ENCODE measurements around the gene DSCAML1.

Gene DSCAML1

DNA sequence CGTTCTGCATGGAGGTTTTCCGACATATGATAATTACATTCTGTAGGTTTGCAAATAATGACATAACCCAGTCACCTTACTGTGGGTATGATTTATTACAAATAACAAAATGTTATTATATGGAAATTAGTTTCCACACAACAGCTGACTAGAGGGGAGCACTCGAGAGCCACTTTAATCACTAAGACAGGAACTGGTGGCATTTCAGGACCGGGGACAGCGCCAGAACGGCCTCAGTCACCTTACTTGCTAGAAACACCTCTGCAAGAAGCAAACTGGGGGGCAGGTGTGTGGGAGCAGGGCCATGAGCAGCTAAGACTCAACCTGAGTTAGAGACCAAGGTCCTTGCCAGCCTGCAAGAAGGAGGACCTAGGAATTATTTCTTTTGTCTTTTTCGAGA is 199.9 kb downstream of the DSCAML1 start:
- no peak for ATAC-seq
- DNase-seq (ENCODE audit: low spot score in 2 of 2): peak in 1 of 2 donors; percentile 65
- no peak overlapping the region for H3K27ac Mint-ChIP-seq
- H3K36me3 Mint-ChIP-seq: no peaks in the 10 kb centered on the region
- H3K4me1 Mint-ChIP-seq: no peaks in the 10 kb centered on the region
- H3K9me3 Mint-ChIP-seq: peaks cover 3% of the 10 kb centered on the region
- no peak overlapping the region for H3K4me3 Mint-ChIP-seq

- H3K36me3 Mint-ChIP-seq: no peaks in the 10 kb centered on the region
- H3K4me3 Mint-ChIP-seq: no peak overlapping the region
- peaks cover 3% of the 10 kb centered on the region for H3K9me3 Mint-ChIP-seq
- DNase-seq (ENCODE audit: low spot score in 2 of 2) (no peak), ATAC-seq (no peak)
- no peaks in the 10 kb centered on the region for H3K4me1 Mint-ChIP-seq
- no peak overlapping the region for H3K27ac Mint-ChIP-seq
These were observed 201.6 kb downstream of the DSCAML1 start for GRCh38 chr11:117595440-117595839.

DNA sequence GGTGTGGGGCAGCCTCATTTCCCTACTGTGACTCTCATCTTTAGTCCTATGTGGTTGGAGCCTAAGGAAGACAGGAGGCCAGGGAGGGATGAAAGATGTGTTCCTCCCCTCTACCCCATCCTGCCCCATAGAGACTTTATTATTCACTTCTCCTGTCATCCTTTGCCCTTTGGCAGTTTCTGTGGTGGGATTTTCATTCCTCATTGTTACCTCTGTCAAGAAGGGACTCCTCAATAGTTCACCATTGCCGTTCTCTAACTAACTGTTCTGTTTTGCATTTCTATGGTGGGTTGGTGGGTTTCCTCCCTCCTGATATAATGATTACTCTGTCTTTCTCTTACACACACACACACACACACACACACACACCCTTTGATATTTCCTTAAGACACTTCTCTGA is 202.3 kb downstream of the DSCAML1 start:
- no peak overlapping the region for H3K27ac Mint-ChIP-seq
- H3K36me3 Mint-ChIP-seq: no peaks in the 10 kb centered on the region
- peaks cover 3% of the 10 kb centered on the region for H3K9me3 Mint-ChIP-seq
- ATAC-seq (no peak), DNase-seq (ENCODE audit: low spot score in 2 of 2) (no peak)
- no peaks in the 10 kb centered on the region for H3K4me1 Mint-ChIP-seq
- H3K4me3 Mint-ChIP-seq: no peak overlapping the region

DNA sequence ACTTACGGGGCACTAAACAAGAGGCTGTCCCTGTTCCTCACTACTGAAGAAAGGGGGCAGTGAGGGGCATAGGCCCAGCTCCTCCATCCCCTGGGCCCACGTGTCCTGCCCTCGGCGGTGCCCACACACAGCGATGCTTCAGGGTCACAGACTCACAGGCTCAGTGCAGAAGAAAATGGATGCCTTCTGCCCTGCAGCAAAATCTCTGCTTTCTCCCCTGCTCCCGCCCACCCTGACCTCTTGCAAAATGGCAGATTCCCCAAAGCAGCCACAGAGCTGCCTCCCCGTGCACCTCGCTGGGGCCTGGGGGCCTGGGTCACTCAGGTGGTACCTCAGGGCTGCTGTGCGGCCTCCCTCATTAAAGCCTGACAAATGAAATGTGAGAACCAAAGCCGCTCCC is 204.0 kb downstream of the DSCAML1 start:
- no peak overlapping the region for H3K4me3 Mint-ChIP-seq
- DNase-seq (ENCODE audit: low spot score in 2 of 2): no peak
- H3K36me3 Mint-ChIP-seq: no peaks in the 10 kb centered on the region
- H3K4me1 Mint-ChIP-seq: no peaks in the 10 kb centered on the region
- ATAC-seq: no peak
- peaks cover 3% of the 10 kb centered on the region for H3K9me3 Mint-ChIP-seq
- H3K27ac Mint-ChIP-seq: no peak overlapping the region

GRCh38 chr11:117591316-117592039 is 205.5 kb downstream of the DSCAML1 start:
- no peak for DNase-seq (ENCODE audit: low spot score in 2 of 2)
- Mint-ChIP-seq H3K27ac (no peak overlapping the region), H3K4me3 (no peak overlapping the region), H3K4me1 (no peaks in the 10 kb centered on the region), H3K36me3 (no peaks in the 10 kb centered on the region), H3K9me3 (no peaks in the 10 kb centered on the region)
- ATAC-seq: peak; percentile 5

GRCh38 chr11:117589063-117589462 is 208.0 kb downstream of the DSCAML1 start:
- H3K9me3 Mint-ChIP-seq: no peaks in the 10 kb centered on the region
- ATAC-seq (no peak), DNase-seq (ENCODE audit: low spot score in 2 of 2) (no peak)

DNA sequence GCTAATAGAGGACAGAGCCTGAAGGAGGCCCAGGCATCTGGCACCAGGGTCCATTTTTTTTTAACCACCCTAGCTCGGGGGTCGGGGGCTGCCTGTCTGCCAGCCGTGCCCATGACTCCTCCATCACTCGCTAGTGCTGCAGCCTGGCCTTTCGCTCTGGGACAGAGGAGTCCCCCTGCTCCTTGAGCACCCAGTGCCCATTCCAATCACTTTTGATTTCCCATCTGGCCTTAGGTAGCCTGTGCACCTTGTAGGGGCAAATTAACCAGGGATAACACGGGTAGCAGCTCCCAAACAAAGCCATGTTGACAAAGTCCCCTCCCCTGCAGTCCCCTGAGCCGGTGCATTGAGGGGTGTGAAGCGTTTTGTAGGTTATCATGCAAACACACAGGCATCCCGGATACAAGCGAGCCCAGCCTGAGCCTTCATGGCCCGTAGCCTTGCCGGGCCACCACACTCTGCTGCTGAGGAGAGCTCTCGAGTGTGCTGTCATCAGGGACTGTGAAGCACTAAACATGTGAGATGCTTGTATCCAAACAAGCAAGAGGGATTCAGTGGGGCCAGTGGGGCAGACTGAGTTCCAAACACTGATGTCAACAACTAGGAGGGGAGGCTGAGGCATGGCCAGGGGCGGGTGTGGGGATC is 208.7 kb downstream of the DSCAML1 start:
- no peak overlapping the region for H3K4me3 Mint-ChIP-seq
- H3K36me3 Mint-ChIP-seq: no peaks in the 10 kb centered on the region
- H3K9me3 Mint-ChIP-seq: no peaks in the 10 kb centered on the region
- H3K4me1 Mint-ChIP-seq: no peaks in the 10 kb centered on the region
- DNase-seq (ENCODE audit: low spot score in 2 of 2): no peak
- ATAC-seq: no peak
- no peak overlapping the region for H3K27ac Mint-ChIP-seq

More at GRCh38 chr11:117589063-117589462, 208.0 kb downstream of the DSCAML1 start:
- no peak overlapping the region for H3K4me3 Mint-ChIP-seq
- no peaks in the 10 kb centered on the region for H3K36me3 Mint-ChIP-seq
- H3K27ac Mint-ChIP-seq: no peak overlapping the region
- no peaks in the 10 kb centered on the region for H3K4me1 Mint-ChIP-seq

DNA sequence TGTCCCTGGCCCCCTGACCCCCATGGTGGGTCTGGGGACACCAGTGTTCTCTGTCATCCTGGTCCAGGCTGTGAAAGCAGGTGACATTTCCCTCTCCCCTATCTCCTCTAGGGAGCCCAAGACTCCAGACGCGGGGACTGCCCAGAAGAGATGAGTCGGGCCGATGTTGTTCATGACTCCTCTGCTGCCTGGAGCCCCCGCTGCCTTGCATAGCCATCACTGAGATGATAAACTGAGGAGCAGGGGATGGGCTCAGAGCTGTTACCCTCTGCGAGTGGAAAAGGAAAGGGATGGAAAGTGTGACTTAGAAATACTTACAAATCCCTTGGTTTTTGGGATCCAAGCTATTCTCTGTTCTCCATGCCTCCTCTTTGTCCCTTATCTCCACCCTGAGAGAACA is 209.6 kb downstream of the DSCAML1 start:
- ATAC-seq (no peak), DNase-seq (ENCODE audit: low spot score in 2 of 2) (no peak)
- Mint-ChIP-seq H3K4me1 (no peaks in the 10 kb centered on the region), H3K36me3 (no peaks in the 10 kb centered on the region), H3K9me3 (no peaks in the 10 kb centered on the region), H3K4me3 (no peak overlapping the region), H3K27ac (no peak overlapping the region)

GRCh38 chr11:117586392-117586791 is 210.6 kb downstream of the DSCAML1 start:
- DNase-seq (ENCODE audit: low spot score in 2 of 2): no peak
- Mint-ChIP-seq H3K27ac (no peak overlapping the region), H3K4me1 (no peaks in the 10 kb centered on the region), H3K9me3 (no peaks in the 10 kb centered on the region), H3K36me3 (no peaks in the 10 kb centered on the region), H3K4me3 (no peak overlapping the region)
- no peak for ATAC-seq

- H3K36me3 Mint-ChIP-seq: no peaks in the 10 kb centered on the region
- H3K4me3 Mint-ChIP-seq: no peak overlapping the region
- no peak for DNase-seq (ENCODE audit: low spot score in 2 of 2)
- H3K9me3 Mint-ChIP-seq: no peaks in the 10 kb centered on the region
- H3K4me1 Mint-ChIP-seq: no peaks in the 10 kb centered on the region
- H3K27ac Mint-ChIP-seq: no peak overlapping the region
- no peak for ATAC-seq
These were observed 211.4 kb downstream of the DSCAML1 start for GRCh38 chr11:117585631-117586030.

GRCh38 chr11:117584056-117584830 is 212.8 kb downstream of the DSCAML1 start:
- H3K4me3 Mint-ChIP-seq: no peak overlapping the region
- DNase-seq (ENCODE audit: low spot score in 2 of 2) (no peak), ATAC-seq (no peak)
- no peak overlapping the region for H3K27ac Mint-ChIP-seq
- no peaks in the 10 kb centered on the region for H3K9me3 Mint-ChIP-seq
- no peaks in the 10 kb centered on the region for H3K36me3 Mint-ChIP-seq
- H3K4me1 Mint-ChIP-seq: no peaks in the 10 kb centered on the region

GRCh38 chr11:117583063-117583801 is 213.8 kb downstream of the DSCAML1 start:
- no peaks in the 10 kb centered on the region for H3K4me1 Mint-ChIP-seq
- no peak for DNase-seq (ENCODE audit: low spot score in 2 of 2)
- no peak overlapping the region for H3K4me3 Mint-ChIP-seq
- no peaks in the 10 kb centered on the region for H3K36me3 Mint-ChIP-seq
- no peaks in the 10 kb centered on the region for H3K9me3 Mint-ChIP-seq
- no peak overlapping the region for H3K27ac Mint-ChIP-seq
- no peak for ATAC-seq

- no peak for ATAC-seq
These were observed 214.6 kb downstream of the DSCAML1 start for GRCh38 chr11:117582433-117582832.

GRCh38 chr11:117580866-117581265 is 216.2 kb downstream of the DSCAML1 start:
- DNase-seq (ENCODE audit: low spot score in 2 of 2) (no peak), ATAC-seq (no peak)
- H3K9me3 Mint-ChIP-seq: no peaks in the 10 kb centered on the region
- no peaks in the 10 kb centered on the region for H3K36me3 Mint-ChIP-seq
- no peaks in the 10 kb centered on the region for H3K4me1 Mint-ChIP-seq
- no peak overlapping the region for H3K4me3 Mint-ChIP-seq
- no peak overlapping the region for H3K27ac Mint-ChIP-seq

More at GRCh38 chr11:117582433-117582832, 214.6 kb downstream of the DSCAML1 start:
- no peaks in the 10 kb centered on the region for H3K4me1 Mint-ChIP-seq
- H3K27ac Mint-ChIP-seq: no peak overlapping the region
- no peaks in the 10 kb centered on the region for H3K9me3 Mint-ChIP-seq
- no peaks in the 10 kb centered on the region for H3K36me3 Mint-ChIP-seq
- no peak for DNase-seq (ENCODE audit: low spot score in 2 of 2)
- no peak overlapping the region for H3K4me3 Mint-ChIP-seq

DNA sequence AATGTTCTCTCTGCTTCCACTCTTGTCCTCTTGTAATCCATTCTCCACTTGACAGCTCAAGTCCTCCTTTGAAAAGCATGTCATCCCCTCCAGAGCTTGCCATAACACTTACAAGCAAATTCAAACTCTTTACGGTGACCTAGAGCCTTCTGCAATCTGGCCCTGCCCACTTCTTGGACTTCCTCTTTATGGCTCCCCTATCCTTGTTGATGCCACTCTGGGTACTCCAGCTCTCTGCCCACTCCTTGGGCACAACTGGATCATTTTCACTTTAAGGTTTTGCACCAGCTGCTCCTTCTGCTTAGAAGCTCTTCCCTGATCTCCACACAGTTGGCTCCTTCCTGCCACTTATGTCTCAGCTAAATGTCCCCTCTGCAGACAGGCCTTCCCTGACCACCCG is 217.9 kb downstream of the DSCAML1 start:
- no peak overlapping the region for H3K4me3 Mint-ChIP-seq
- no peak for ATAC-seq
- H3K27ac Mint-ChIP-seq: no peak overlapping the region
- H3K4me1 Mint-ChIP-seq: no peaks in the 10 kb centered on the region
- DNase-seq (ENCODE audit: low spot score in 2 of 2): no peak
- no peaks in the 10 kb centered on the region for H3K36me3 Mint-ChIP-seq
- H3K9me3 Mint-ChIP-seq: no peaks in the 10 kb centered on the region
